Vagina (tissue), 2 donors: ENCODE results near the gene TCF4.

ENCODE experiments used
- POLR2A ChIP-seq, 2 donors: fragments of 450-650 bp; IDR thresholded peaks; one replicate each; pipeline ENCODE4 v1.6.1; 2017; ENCODE audit warnings: antibody characterized with exemption in 2 of 2, mild to moderate bottlenecking in 2 of 2, moderate library complexity in 2 of 2
- POLR2AphosphoS5 ChIP-seq, 2 donors: sonication (generic); formaldehyde crosslinking; IDR thresholded peaks; one replicate each; pipeline ENCODE4 v1.9.0; 2017; ENCODE audit warnings: antibody characterized with exemption in 2 of 2, mild to moderate bottlenecking in 2 of 2, low read depth in 1 of 2; ENCODE audit not compliant: insufficient read depth in 1 of 2
- TF ChIP-seq, protein P1 (sequence below), 3 experiments: fragments of 450-650 bp in 2 of 3; fragments of 200-600 bp in 1 of 3; sonication (generic) in 1 of 3; IDR thresholded peaks; one replicate each; pipeline ENCODE4 v1.5.1; 2017 to 2019; ENCODE audit warnings: antibody characterized with exemption in 3 of 3, mild to moderate bottlenecking in 2 of 3, moderate library complexity in 2 of 3

GRCh38 chr18:55588870-55589595 lies 1.0 kb upstream of the TCF4 start:
- TF ChIP-seq, protein P1, sequence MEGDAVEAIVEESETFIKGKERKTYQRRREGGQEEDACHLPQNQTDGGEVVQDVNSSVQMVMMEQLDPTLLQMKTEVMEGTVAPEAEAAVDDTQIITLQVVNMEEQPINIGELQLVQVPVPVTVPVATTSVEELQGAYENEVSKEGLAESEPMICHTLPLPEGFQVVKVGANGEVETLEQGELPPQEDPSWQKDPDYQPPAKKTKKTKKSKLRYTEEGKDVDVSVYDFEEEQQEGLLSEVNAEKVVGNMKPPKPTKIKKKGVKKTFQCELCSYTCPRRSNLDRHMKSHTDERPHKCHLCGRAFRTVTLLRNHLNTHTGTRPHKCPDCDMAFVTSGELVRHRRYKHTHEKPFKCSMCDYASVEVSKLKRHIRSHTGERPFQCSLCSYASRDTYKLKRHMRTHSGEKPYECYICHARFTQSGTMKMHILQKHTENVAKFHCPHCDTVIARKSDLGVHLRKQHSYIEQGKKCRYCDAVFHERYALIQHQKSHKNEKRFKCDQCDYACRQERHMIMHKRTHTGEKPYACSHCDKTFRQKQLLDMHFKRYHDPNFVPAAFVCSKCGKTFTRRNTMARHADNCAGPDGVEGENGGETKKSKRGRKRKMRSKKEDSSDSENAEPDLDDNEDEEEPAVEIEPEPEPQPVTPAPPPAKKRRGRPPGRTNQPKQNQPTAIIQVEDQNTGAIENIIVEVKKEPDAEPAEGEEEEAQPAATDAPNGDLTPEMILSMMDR (IDR thresholded peaks at IDR 0.05): no peak
- TF ChIP-seq POLR2A (IDR thresholded peaks at IDR 0.05): no peak
- TF ChIP-seq POLR2AphosphoS5 (IDR thresholded peaks at IDR 0.05; ENCODE audit: insufficient read depth in 1 of 2, low read depth in 1 of 2): no peak
